Right atrium auricular region (tissue), 2 donors: Measurements from ENCODE around the gene SNED1. TPM values are rescaled to one million over a fixed set of nuclear protein-coding genes. Genes with fewer than 3 reads are reported as not detected.

Source experiments
- DNase-seq: peaks from one replicate; pipeline ENCODE4 v3.0.0-alpha.2; 2019; ENCODE audit warnings: low spot score
- H3K27ac ChIP-seq, 2 donors: fragments of 200-600 bp; sonication (generic); 1 replicate in 1 of 2; 2 replicates in 1 of 2; pipeline ENCODE4 v1.5.1; 2016 to 2019
- H3K27me3 ChIP-seq, 2 donors: fragments of 200-600 bp; sonication (generic); one replicate each; pipeline versions ENCODE4 v1.5.1 to v1.6.0; 2017 to 2019
- H3K36me3 ChIP-seq: fragments of 200-600 bp; sonication (generic); one replicate; pipeline ENCODE4 v1.5.1; 2016
- H3K4me1 ChIP-seq, 2 donors: fragments of 200-600 bp; sonication (generic); one replicate each; pipeline versions ENCODE4 v1.5.1 to v1.6.0; 2017 to 2019
- H3K4me3 ChIP-seq, 2 donors: fragments of 200-600 bp; sonication (generic); 1 replicate in 1 of 2; 2 replicates in 1 of 2; pipeline ENCODE4 v1.5.1; 2017 to 2019; ENCODE audit warnings: mild to moderate bottlenecking in 1 of 2, moderate library complexity in 1 of 2
- H3K9me3 ChIP-seq, 2 donors: fragments of 200-600 bp; sonication (generic); one replicate each; pipeline ENCODE4 v1.5.1; 2019
- CTCF ChIP-seq, 2 donors: fragments of 200-600 bp; sonication (generic); IDR thresholded peaks; one replicate each; pipeline ENCODE4 v1.5.1; 2019; ENCODE audit warnings: antibody characterized with exemption in 2 of 2
- total RNA-seq, 2 donors: library from RNA; depleted of rRNA; stranded (reverse); fragments of >200 nt; gene quantifications; one replicate each; pipeline ENCODE4 v1.1.0, GENCODE V29; 2016

The SNED1 gene
- total RNA-seq, 2 donors from 2014 or later, result 9.9 to 16.4 TPM

- Histone ChIP-seq H3K36me3 (peaks cover under 1% of the 10 kb centered on the region), H3K27me3 (no peaks in the 10 kb centered on the region), H3K9me3 (no peaks in the 10 kb centered on the region), H3K4me1 (no peaks in the 10 kb centered on the region), H3K4me3 (no peak overlapping the region), H3K27ac (no peak overlapping the region)
- no peak for TF ChIP-seq CTCF (IDR thresholded peaks at IDR 0.05)
- DNase-seq, result no peak
Measured at GRCh38 chr2:241080405-241081189, 82.2 kb downstream of the SNED1 start.

- DNase-seq, result no peak
- Histone ChIP-seq H3K27ac (no peak overlapping the region), H3K4me3 (no peak overlapping the region), H3K27me3 (no peaks in the 10 kb centered on the region), H3K9me3 (no peaks in the 10 kb centered on the region), H3K4me1 (no peaks in the 10 kb centered on the region), H3K36me3 (peaks cover 5% of the 10 kb centered on the region)
- TF ChIP-seq CTCF (IDR thresholded peaks at IDR 0.05), result no peak
Measured at GRCh38 chr2:241081190-241081642, 82.8 kb downstream of the SNED1 start.

- H3K4me3 ChIP-seq, result no peak overlapping the region
- peaks cover 11% of the 10 kb centered on the region for H3K36me3 ChIP-seq
- no peaks in the 10 kb centered on the region for H3K27me3 ChIP-seq
- H3K9me3 ChIP-seq, result no peaks in the 10 kb centered on the region
- H3K4me1 ChIP-seq, result no peaks in the 10 kb centered on the region
- TF ChIP-seq CTCF (IDR thresholded peaks at IDR 0.05), result no peak
- H3K27ac ChIP-seq, result no peak overlapping the region
- DNase-seq, result no peak
Measured at GRCh38 chr2:241081643-241082340, 83.4 kb downstream of the SNED1 start.

- no peak overlapping the region for H3K4me3 ChIP-seq
- H3K4me1 ChIP-seq, result no peaks in the 10 kb centered on the region
- TF ChIP-seq CTCF (IDR thresholded peaks at IDR 0.05), result no peak
- no peak overlapping the region for H3K27ac ChIP-seq
- DNase-seq, result no peak
- no peaks in the 10 kb centered on the region for H3K9me3 ChIP-seq
- H3K27me3 ChIP-seq, result no peaks in the 10 kb centered on the region
- H3K36me3 ChIP-seq, result peaks cover 18% of the 10 kb centered on the region
Measured at GRCh38 chr2:241082341-241083090, 84.1 kb downstream of the SNED1 start.

- H3K9me3 ChIP-seq, result no peaks in the 10 kb centered on the region
- no peaks in the 10 kb centered on the region for H3K27me3 ChIP-seq
- TF ChIP-seq CTCF (IDR thresholded peaks at IDR 0.05), result no peak
- no peaks in the 10 kb centered on the region for H3K4me1 ChIP-seq
- no peak overlapping the region for H3K27ac ChIP-seq
- H3K4me3 ChIP-seq, result no peak overlapping the region
- DNase-seq, result no peak
- H3K36me3 ChIP-seq, result peaks cover 24% of the 10 kb centered on the region
Measured at GRCh38 chr2:241083091-241083415, 84.6 kb downstream of the SNED1 start.
